OCI-LY1 (cell line): ENCODE results near the gene BIRC5.

Experiments used
- H2AFZ ChIP-seq: fragments of 200-600 bp; sonication (generic), shearing (Covaris generic); 2 replicates; pipeline ENCODE4 v1.6.0; 2014; ENCODE audit warnings: antibody characterized with exemption, mild to moderate bottlenecking, low read length
- H3F3A ChIP-seq: fragments of 200-600 bp; sonication (generic), shearing (Covaris generic); 2 replicates; pipeline ENCODE4 v1.6.0; 2014; ENCODE audit warnings: mild to moderate bottlenecking, antibody characterized with exemption, low read length, moderate library complexity; ENCODE audit not compliant: insufficient read depth
- H3K27ac ChIP-seq: fragments of 200-600 bp; sonication (generic); 2 replicates; pipeline ENCODE4 v1.5.1; 2014; ENCODE audit warnings: low read length, mixed run types, mild to moderate bottlenecking, low read depth; ENCODE audit not compliant: poor library complexity, severe bottlenecking
- H3K27me3 ChIP-seq: fragments of 200-600 bp; sonication (generic); 2 replicates; pipeline ENCODE4 v1.6.0; 2014; ENCODE audit warnings: antibody characterized with exemption, mild to moderate bottlenecking, low read length, moderate library complexity; ENCODE audit not compliant: insufficient read depth
- H3K36me3 ChIP-seq: fragments of 200-600 bp; sonication (generic); 2 replicates; pipeline ENCODE4 v1.6.1; 2014; ENCODE audit warnings: mild to moderate bottlenecking, antibody characterized with exemption, low read length, moderate library complexity, mixed read lengths; ENCODE audit not compliant: insufficient read depth
- H3K4me1 ChIP-seq: fragments of 200-600 bp; sonication (generic); 2 replicates; pipeline ENCODE4 v1.5.1; 2014; ENCODE audit warnings: mild to moderate bottlenecking, low read length, moderate library complexity; ENCODE audit not compliant: insufficient read depth, severe bottlenecking
- H3K4me2 ChIP-seq: fragments of 200-600 bp; sonication (generic), shearing (Covaris generic); 2 replicates; pipeline ENCODE4 v1.6.1; 2014; ENCODE audit warnings: low read length
- H3K4me3 ChIP-seq: fragments of 200-600 bp; sonication (generic); 2 replicates; pipeline ENCODE4 v1.5.1; 2014; ENCODE audit warnings: low read length, low read depth, mild to moderate bottlenecking, mixed read lengths; ENCODE audit not compliant: poor library complexity, severe bottlenecking
- H3K79me2 ChIP-seq: fragments of 200-600 bp; shearing (Covaris generic); 2 replicates; pipeline ENCODE4 v1.6.1; 2016; ENCODE audit warnings: mixed run types, low read length, mixed read lengths; ENCODE audit not compliant: insufficient read depth
- H3K9ac ChIP-seq: fragments of 200-600 bp; sonication (generic), shearing (Covaris generic); 2 replicates; pipeline ENCODE4 v1.6.1; 2014; ENCODE audit warnings: mild to moderate bottlenecking, low read length, mixed read lengths
- H3K9me2 ChIP-seq: fragments of 200-600 bp; sonication (generic), shearing (Covaris generic); 2 replicates; pipeline ENCODE4 v1.6.1; 2014; ENCODE audit warnings: low read depth, mild to moderate bottlenecking, low read length, mixed read lengths
- H3K9me3 ChIP-seq: fragments of 200-600 bp; shearing (Covaris generic); 2 replicates; pipeline ENCODE4 v1.6.1; 2014; ENCODE audit warnings: low read length, mixed read lengths
- H4K20me1 ChIP-seq: fragments of 200-600 bp; sonication (generic), shearing (Covaris generic); 2 replicates; pipeline ENCODE4 v1.6.0; 2016; ENCODE audit warnings: mild to moderate bottlenecking, low read length; ENCODE audit not compliant: insufficient read depth
- EZH2 ChIP-seq: fragments of 200-600 bp; sonication (generic), shearing (Covaris generic); IDR thresholded peaks from 2 replicates; pipeline ENCODE4 v1.8.0; 2017; ENCODE audit warnings: borderline replicate concordance, mixed run types, mild to moderate bottlenecking, antibody characterized with exemption, low read length, moderate library complexity, mixed read lengths
- TF ChIP-seq, protein P1 (sequence below): fragments of 200-600 bp; sonication (generic), shearing (Covaris generic); IDR thresholded peaks from 2 replicates; pipeline ENCODE4 v1.5.1; 2017; ENCODE audit warnings: mild to moderate bottlenecking, antibody characterized with exemption, low read length, moderate library complexity, mixed read lengths

Gene BIRC5

DNA sequence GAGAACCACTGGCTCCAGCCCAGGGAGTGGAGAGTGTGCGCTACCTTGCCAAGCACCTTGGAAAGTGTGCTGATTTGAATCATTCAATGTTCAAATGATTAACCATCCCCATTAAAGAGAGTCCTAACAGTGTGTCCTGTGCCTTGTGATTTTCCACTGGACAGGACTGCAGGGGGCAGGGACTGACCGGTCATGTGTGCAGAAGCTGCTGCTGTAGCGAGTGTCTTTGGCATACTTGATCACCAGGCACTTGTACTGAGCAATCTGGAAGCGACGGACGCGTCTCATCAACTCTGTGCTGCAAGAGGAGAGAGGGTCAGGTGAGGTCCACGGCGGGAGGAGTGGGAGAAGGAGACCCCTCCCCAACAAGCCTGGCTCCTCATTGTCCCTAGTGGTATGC, 29.2 kb upstream of the BIRC5 start:
- Histone ChIP-seq H3K36me3 (peaks cover 59% of the 10 kb centered on the region; the same call in 1 of the 2 replicates), H3K4me3 (peak overlapping the region; percentile 97), H3K9me3 (no peaks in the 10 kb centered on the region)

GRCh38 chr17:78185981-78186691, 27.9 kb upstream of the BIRC5 start:
- no peak for TF ChIP-seq EZH2
- TF ChIP-seq, protein P1, sequence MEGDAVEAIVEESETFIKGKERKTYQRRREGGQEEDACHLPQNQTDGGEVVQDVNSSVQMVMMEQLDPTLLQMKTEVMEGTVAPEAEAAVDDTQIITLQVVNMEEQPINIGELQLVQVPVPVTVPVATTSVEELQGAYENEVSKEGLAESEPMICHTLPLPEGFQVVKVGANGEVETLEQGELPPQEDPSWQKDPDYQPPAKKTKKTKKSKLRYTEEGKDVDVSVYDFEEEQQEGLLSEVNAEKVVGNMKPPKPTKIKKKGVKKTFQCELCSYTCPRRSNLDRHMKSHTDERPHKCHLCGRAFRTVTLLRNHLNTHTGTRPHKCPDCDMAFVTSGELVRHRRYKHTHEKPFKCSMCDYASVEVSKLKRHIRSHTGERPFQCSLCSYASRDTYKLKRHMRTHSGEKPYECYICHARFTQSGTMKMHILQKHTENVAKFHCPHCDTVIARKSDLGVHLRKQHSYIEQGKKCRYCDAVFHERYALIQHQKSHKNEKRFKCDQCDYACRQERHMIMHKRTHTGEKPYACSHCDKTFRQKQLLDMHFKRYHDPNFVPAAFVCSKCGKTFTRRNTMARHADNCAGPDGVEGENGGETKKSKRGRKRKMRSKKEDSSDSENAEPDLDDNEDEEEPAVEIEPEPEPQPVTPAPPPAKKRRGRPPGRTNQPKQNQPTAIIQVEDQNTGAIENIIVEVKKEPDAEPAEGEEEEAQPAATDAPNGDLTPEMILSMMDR: no peak
- peak overlapping the region; percentile 69; the same call in 1 of the 2 replicates for H3K9ac ChIP-seq
- H3K4me2 ChIP-seq: peak overlapping the region; percentile 79
- no peaks in the 10 kb centered on the region; the same call in 1 of the 2 replicates for H3F3A ChIP-seq
- H2AFZ ChIP-seq: no peak overlapping the region
- H3K9me2 ChIP-seq: no peaks in the 10 kb centered on the region
- H3K36me3 ChIP-seq: peaks cover 58% of the 10 kb centered on the region
- peaks cover 15% of the 10 kb centered on the region for H3K79me2 ChIP-seq
- H3K9me3 ChIP-seq: no peaks in the 10 kb centered on the region
- no peaks in the 10 kb centered on the region for H3K27me3 ChIP-seq
- H3K4me3 ChIP-seq: peak overlapping the region; percentile 97
- H3K27ac ChIP-seq: peak overlapping the region; percentile 30
- H3K4me1 ChIP-seq: peaks cover 61% of the 10 kb centered on the region
- H4K20me1 ChIP-seq: no peaks in the 10 kb centered on the region

More for the DNA sequence above, 29.2 kb upstream of the BIRC5 start:
- Histone ChIP-seq H2AFZ (no peak overlapping the region), H3K4me2 (peak overlapping the region; percentile 79), H3K27me3 (no peaks in the 10 kb centered on the region), H3K27ac (peak overlapping the region; percentile 30), H3K9ac (peak overlapping the region; percentile 69; the same call in 1 of the 2 replicates), H3K79me2 (peaks cover 15% of the 10 kb centered on the region), H4K20me1 (no peaks in the 10 kb centered on the region), H3K9me2 (no peaks in the 10 kb centered on the region), H3K4me1 (peaks cover 61% of the 10 kb centered on the region), H3F3A (no peaks in the 10 kb centered on the region; the same call in 1 of the 2 replicates)
- TF ChIP-seq EZH2: no peak
- TF ChIP-seq, protein P1: no peak

DNA sequence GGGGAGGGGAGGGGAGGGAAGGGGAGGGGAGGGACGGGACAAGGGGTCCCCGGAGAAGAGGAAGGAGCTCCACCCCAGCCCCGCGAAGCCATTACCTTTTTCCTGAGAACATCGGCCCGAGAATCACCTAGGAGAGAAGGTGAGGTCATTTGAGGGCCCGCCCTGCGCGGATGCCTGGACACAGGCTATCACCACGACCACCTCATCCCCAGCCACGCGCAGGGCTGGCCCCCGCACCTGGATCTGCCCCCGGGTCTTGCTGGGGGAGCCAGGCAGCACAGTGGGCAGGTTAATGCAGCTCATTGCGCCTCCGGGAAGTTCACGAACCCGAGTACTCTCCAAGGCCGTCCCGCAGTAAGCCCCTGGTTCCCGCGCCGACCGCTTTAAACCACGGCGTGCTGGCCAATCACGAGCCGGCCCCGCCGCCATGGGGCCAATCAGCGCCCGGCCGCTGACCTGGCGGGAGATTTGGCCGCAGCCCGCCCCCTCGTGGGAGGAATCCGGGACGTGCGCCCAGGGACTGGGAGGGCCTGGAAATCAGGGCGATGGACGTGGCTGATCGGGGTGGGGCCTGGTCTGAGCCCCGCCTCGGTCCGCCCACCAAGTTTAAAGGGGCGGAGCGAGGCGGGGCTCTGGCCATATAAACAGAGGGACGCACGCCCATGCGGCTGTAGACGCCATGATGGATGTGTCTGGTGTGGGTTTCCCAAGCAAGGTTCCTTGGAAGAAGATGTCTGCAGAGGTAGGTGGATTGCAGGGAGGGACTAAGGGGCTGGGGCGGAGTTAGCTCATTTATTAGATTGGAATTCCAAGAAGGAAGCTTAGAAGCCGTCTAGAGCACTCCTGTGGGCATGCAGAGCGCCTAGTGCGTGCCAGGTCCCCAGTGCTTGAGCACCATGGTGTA, 27.1 kb upstream of the BIRC5 start, which contains the start of the genes AFMID and TK1:
Gene AFMID, plus strand, starts transcription at position 671 of the 904 bp plus-strand sequence. Its CDS starts 9 bp downstream, at position 680.
Gene TK1, minus strand, starts transcription at position 361 of the 904 bp plus-strand sequence. Its CDS starts 58 bp downstream, at position 303.
- H3K4me3 ChIP-seq: peak within 1 kb of the TSS; percentile 97
- H4K20me1 ChIP-seq: no peaks in the 10 kb centered on the region
- peak within 1 kb of the TSS; percentile 68 for H3K27ac ChIP-seq
- H3F3A ChIP-seq: no peaks in the 10 kb centered on the region; the same call in 1 of the 2 replicates
- peaks cover 59% of the 10 kb centered on the region for H3K36me3 ChIP-seq
- H3K9me3 ChIP-seq: no peaks in the 10 kb centered on the region
- peaks cover 15% of the 10 kb centered on the region for H3K79me2 ChIP-seq
- TF ChIP-seq, protein P1: peak; percentile 26; the same call in 1 of the 2 replicates
- TF ChIP-seq EZH2: no peak
- H3K9me2 ChIP-seq: no peaks in the 10 kb centered on the region
- H3K27me3 ChIP-seq: no peaks in the 10 kb centered on the region
- peak within 1 kb of the TSS; percentile 79 for H3K4me2 ChIP-seq
- H3K4me1 ChIP-seq: peaks cover 61% of the 10 kb centered on the region
- peak within 1 kb of the TSS; percentile 91 for H3K9ac ChIP-seq
- H2AFZ ChIP-seq: no peak within 1 kb of the TSS
